Upper lobe of left lung (tissue), 6 donors: ENCODE results near the gene PLXNA4. TPM values are rescaled to one million over a fixed set of nuclear protein-coding genes. Genes with fewer than 3 reads are reported as not detected.

Experiments
- ATAC-seq, 2 donors: fragments of 200-7000 bp; cut with Tn5 transposase; one replicate each; pipeline ENCODE4 v1.9.1; 2022; ENCODE audit warnings: mild to moderate bottlenecking in 2 of 2, moderate library complexity in 2 of 2; ENCODE audit not compliant: low FRiP score in 2 of 2
- DNase-seq, 2 donors: peaks; one replicate each; pipeline ENCODE4 v3.0.0-alpha.2; 2019 to 2020
- H3K27ac ChIP-seq, 4 donors: fragments of 200-600 bp; sonication (generic); one replicate each; pipeline ENCODE4 v1.5.1; 2016 to 2019
- H3K27me3 ChIP-seq, 4 donors: fragments of 200-600 bp; sonication (generic); one replicate each; pipeline ENCODE4 v1.5.1; 2017 to 2019
- H3K36me3 ChIP-seq, 4 donors: fragments of 200-600 bp; sonication (generic); one replicate each; pipeline ENCODE4 v1.5.1; 2016 to 2019
- H3K4me1 ChIP-seq, 4 donors: fragments of 200-600 bp; sonication (generic); one replicate each; pipeline ENCODE4 v1.5.1; 2018 to 2019
- H3K4me3 ChIP-seq, 4 donors: fragments of 200-600 bp; sonication (generic); one replicate each; pipeline ENCODE4 v1.5.1; 2017 to 2019; ENCODE audit warnings: mild to moderate bottlenecking in 2 of 4, moderate library complexity in 1 of 4
- H3K9me3 ChIP-seq, 4 donors: fragments of 200-600 bp; sonication (generic); one replicate each; pipeline ENCODE4 v1.5.1; 2018 to 2019
- EP300 ChIP-seq, 4 donors: sonication (generic); formaldehyde crosslinking; IDR thresholded peaks; one replicate each; pipeline ENCODE4 v1.5.1; 2017; ENCODE audit warnings: antibody characterized with exemption in 4 of 4, control low read depth in 2 of 4
- POLR2A ChIP-seq, 4 donors: fragments of 450-650 bp; IDR thresholded peaks; one replicate each; pipeline ENCODE4 v1.5.1; 2016 to 2017; ENCODE audit warnings: antibody characterized with exemption in 4 of 4, mild to moderate bottlenecking in 2 of 4
- POLR2AphosphoS5 ChIP-seq, 2 donors: sonication (generic); formaldehyde crosslinking; IDR thresholded peaks; one replicate each; pipeline ENCODE4 v1.5.1; 2017; ENCODE audit warnings: antibody characterized with exemption in 2 of 2
- WGBS, 2 donors: methylation state at CpG; one replicate each; pipeline ENCODE4 v1.1.5; 2017 to 2018; 5-methylcytosine and 5-hydroxymethylcytosine counted together
- total RNA-seq, 6 donors: library from RNA; depleted of rRNA in 4 of 6; stranded (reverse); fragments of >200 nt in 4 of 6; gene quantifications; one replicate each; pipeline versions ENCODE4 v1.1.0 to v1.2.1, GENCODE V29; 2016 to 2021
- TF ChIP-seq, protein P1 (sequence below), 6 experiments: fragments of 450-650 bp in 4 of 6; fragments of 200-600 bp in 2 of 6; sonication (generic) in 2 of 6; IDR thresholded peaks; one replicate each; pipeline ENCODE4 v1.5.1; 2016 to 2019; ENCODE audit warnings: antibody characterized with exemption in 6 of 6
- donor health status: DM: no; HTN: no; CAD: no; lungs with moderate emphysema.
- donor health status: DM: no; HTN: yes; CAD: no; lungs with severe emphysema.

The PLXNA4 gene
- total RNA-seq, 6 donors from 2014 or later, result 1.1 to 5.9 (median 2.6) TPM

DNA sequence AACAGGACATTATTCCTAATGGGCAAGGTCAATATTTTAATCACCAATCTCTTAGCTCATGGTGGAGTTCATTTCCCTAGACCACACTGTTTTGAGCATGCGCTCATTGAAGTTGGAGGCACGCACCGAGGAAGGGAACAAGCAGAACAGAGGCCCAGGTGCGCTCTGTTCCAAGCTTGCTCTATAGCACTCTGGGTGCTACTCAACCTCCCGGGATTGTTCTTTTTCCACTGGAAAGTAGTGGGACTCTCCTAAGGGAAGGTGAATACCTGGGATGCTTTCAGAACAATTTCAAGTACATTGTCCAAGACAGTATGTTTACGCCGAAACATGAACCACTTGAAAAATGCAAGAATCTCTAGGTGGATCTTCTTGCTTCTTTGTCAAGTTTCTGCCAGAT, 16.2 kb downstream of the PLXNA4 start:
- Histone ChIP-seq H3K9me3 (no peaks in the 10 kb centered on the region), H3K36me3 (no peaks in the 10 kb centered on the region), H3K27me3 (no peaks in the 10 kb centered on the region), H3K27ac (no peak overlapping the region), H3K4me3 (no peak overlapping the region), H3K4me1 (no peaks in the 10 kb centered on the region)
- TF ChIP-seq POLR2AphosphoS5 (IDR thresholded peaks at IDR 0.05), result no peak
- TF ChIP-seq, protein P1, sequence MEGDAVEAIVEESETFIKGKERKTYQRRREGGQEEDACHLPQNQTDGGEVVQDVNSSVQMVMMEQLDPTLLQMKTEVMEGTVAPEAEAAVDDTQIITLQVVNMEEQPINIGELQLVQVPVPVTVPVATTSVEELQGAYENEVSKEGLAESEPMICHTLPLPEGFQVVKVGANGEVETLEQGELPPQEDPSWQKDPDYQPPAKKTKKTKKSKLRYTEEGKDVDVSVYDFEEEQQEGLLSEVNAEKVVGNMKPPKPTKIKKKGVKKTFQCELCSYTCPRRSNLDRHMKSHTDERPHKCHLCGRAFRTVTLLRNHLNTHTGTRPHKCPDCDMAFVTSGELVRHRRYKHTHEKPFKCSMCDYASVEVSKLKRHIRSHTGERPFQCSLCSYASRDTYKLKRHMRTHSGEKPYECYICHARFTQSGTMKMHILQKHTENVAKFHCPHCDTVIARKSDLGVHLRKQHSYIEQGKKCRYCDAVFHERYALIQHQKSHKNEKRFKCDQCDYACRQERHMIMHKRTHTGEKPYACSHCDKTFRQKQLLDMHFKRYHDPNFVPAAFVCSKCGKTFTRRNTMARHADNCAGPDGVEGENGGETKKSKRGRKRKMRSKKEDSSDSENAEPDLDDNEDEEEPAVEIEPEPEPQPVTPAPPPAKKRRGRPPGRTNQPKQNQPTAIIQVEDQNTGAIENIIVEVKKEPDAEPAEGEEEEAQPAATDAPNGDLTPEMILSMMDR (IDR thresholded peaks at IDR 0.05), result no peak
- TF ChIP-seq EP300 (IDR thresholded peaks at IDR 0.05), result no peak
- no peak for TF ChIP-seq POLR2A (IDR thresholded peaks at IDR 0.05)
- ATAC-seq (no peak), DNase-seq (no peak)
- 96 to 99% methylated on average over 7 of the region's 7 CpGs for WGBS, 2 donors

DNA sequence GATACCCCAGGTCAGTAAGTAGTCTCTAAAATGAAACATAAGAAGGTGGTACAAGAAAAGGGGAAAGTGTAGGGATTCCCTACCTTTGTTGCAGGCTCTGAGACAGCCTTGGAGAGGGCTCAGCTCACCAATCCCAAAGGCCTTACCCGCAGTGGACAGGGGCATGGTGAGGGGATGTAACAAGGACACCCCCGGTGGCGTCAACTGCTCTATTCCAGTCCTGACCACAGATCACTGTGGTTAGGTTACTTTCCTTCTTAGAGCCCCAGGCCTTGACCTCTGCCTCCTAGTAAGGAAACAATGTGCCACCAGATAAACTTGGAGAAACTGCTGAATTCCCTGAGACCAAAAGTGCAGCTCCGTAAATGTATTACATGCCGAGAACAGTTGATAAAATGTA, 17.5 kb downstream of the PLXNA4 start:
- Histone ChIP-seq H3K27me3 (no peaks in the 10 kb centered on the region), H3K4me3 (no peak overlapping the region), H3K4me1 (no peaks in the 10 kb centered on the region), H3K36me3 (no peaks in the 10 kb centered on the region), H3K9me3 (no peaks in the 10 kb centered on the region), H3K27ac (no peak overlapping the region)
- ATAC-seq (no peak), DNase-seq (no peak)
- 67 to 73% methylated on average over 5 of the region's 5 CpGs for WGBS, 2 donors
- TF ChIP-seq EP300 (IDR thresholded peaks at IDR 0.05) (no peak), POLR2AphosphoS5 (IDR thresholded peaks at IDR 0.05) (no peak)

DNA sequence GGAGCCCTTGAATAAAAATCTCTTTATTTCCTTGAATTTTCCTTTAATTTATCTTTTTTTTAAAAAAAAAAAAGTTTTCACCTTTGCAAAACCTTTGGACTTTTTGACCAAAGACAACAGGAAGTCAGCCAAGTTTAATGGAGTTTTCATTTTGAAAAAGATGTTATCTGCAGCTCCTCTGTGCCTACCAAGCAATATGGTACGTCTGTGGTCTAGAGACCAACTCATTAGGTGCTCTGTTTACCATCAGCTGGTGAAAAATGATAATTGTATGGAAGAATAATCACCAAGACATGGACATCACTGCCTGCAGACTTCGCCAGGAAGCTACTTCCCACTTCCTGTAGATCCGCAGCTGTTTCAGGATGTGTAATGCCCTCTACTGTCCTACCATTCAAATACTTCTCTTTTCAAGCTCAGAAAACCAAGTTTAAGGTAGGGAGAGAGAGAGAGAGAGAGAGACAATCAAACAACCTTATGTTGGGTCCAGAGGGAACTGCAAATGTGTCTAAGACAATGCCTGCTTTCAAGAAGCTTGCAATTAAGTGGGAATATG, 18.7 kb downstream of the PLXNA4 start:
- ATAC-seq (no peak), DNase-seq (no peak)
- no peaks in the 10 kb centered on the region for H3K27me3 ChIP-seq
- no peaks in the 10 kb centered on the region for H3K4me1 ChIP-seq
- no peak overlapping the region for H3K4me3 ChIP-seq
- H3K27ac ChIP-seq, result no peak overlapping the region
- no peaks in the 10 kb centered on the region for H3K36me3 ChIP-seq
- TF ChIP-seq POLR2AphosphoS5 (IDR thresholded peaks at IDR 0.05), result no peak
- TF ChIP-seq, protein P1 (IDR thresholded peaks at IDR 0.05), result no peak
- no peak for TF ChIP-seq POLR2A (IDR thresholded peaks at IDR 0.05)
- TF ChIP-seq EP300 (IDR thresholded peaks at IDR 0.05), result no peak
- no peaks in the 10 kb centered on the region for H3K9me3 ChIP-seq
- WGBS, 2 donors, result 36 to 53% methylated on average over 3 of the region's 3 CpGs

DNA sequence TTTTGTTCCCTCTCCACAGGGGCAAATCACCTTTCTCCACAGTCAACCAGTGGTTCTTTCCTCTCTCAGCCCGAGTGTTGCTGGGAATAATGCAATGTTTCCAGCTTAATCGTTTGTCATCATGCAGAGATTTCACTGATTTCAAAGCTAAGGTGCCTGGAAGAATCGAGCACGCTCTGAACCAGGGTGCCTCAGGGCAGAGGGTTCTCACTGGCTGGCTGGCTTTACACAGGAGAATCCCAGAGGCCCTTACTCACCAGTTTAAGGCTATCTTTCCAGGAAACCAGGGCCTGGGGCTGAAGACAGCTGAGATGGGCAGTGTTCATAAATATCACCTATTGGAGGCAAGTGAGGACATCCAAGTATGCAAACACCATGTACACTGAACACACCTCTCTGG, 21.8 kb downstream of the PLXNA4 start:
- TF ChIP-seq POLR2AphosphoS5 (IDR thresholded peaks at IDR 0.05) (no peak), POLR2A (IDR thresholded peaks at IDR 0.05) (no peak), EP300 (IDR thresholded peaks at IDR 0.05) (no peak)
- TF ChIP-seq, protein P1 (IDR thresholded peaks at IDR 0.05), result no peak
- 68 to 76% methylated on average over 4 of the region's 4 CpGs for WGBS, 2 donors
- Histone ChIP-seq H3K27me3 (no peaks in the 10 kb centered on the region), H3K4me1 (no peaks in the 10 kb centered on the region), H3K9me3 (peaks cover 5 to 11% (median 9%) of the 10 kb centered on the region in 4 donors), H3K36me3 (no peaks in the 10 kb centered on the region), H3K27ac (no peak overlapping the region), H3K4me3 (no peak overlapping the region)
- DNase-seq (no peak), ATAC-seq (no peak)

DNA sequence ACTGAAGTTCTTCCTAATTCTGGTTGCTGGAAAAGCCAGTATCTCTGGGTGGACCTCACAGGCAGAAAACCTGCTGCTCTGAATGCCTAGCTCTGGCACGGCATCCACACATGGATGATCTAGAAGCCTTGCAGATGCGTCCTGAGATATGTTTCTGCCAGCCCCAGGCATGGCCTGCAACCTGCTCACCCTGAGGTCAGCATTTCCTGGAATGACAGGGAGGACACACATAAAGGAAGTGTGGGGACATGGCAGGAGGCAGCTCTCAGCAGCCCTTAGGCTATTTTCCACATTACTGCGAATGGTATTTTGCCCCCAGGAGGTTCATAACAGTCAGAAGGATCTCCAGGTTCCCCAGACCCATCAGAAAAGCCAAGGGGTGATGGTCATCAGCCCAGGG, 23.2 kb downstream of the PLXNA4 start:
- H3K36me3 ChIP-seq, result no peaks in the 10 kb centered on the region
- no peak overlapping the region for H3K27ac ChIP-seq
- peaks cover 5 to 11% (median 9%) of the 10 kb centered on the region in 4 donors for H3K9me3 ChIP-seq
- WGBS, 2 donors, result 67 to 83% methylated on average over 1 to 3 of the region's 3 CpGs
- H3K27me3 ChIP-seq, result no peaks in the 10 kb centered on the region
- H3K4me3 ChIP-seq, result no peak overlapping the region
- ATAC-seq (no peak), DNase-seq (no peak)
- no peaks in the 10 kb centered on the region for H3K4me1 ChIP-seq
- no peak for TF ChIP-seq POLR2A (IDR thresholded peaks at IDR 0.05)
- TF ChIP-seq, protein P1 (IDR thresholded peaks at IDR 0.05), result no peak
- TF ChIP-seq POLR2AphosphoS5 (IDR thresholded peaks at IDR 0.05), result no peak
- no peak for TF ChIP-seq EP300 (IDR thresholded peaks at IDR 0.05)
